NCI-H524 (cell line): ENCODE results near the gene NFKB2.

Experiments used
- DNase-seq, 2 experiments: peaks; one replicate each; lab custom pipeline; 2025; lab: John Stamatoyannopoulos, UW

The NFKB2 gene

GRCh38 chr10:102395400-102396316 is at the start of gene NFKB2:
Gene NFKB2, plus strand, starts transcription at chr10:102395705. Its CDS starts 255 bp downstream, at chr10:102395960.
- DNase-seq = peak in 1 of 2 experiments; percentile 36

- DNase-seq = peak in 1 of 2 experiments; percentile 52
Observed at GRCh38 chr10:102347236-102347828, 48.2 kb upstream of the NFKB2 start.

- peak; percentile 14 to 17 for DNase-seq
Observed at GRCh38 chr10:102352066-102352715, 43.3 kb upstream of the NFKB2 start.

- DNase-seq = no peak
Observed at GRCh38 chr10:102354451-102354850, 41.1 kb upstream of the NFKB2 start.

GRCh38 chr10:102358712-102359382 is 36.7 kb upstream of the NFKB2 start:
- no peak for DNase-seq

GRCh38 chr10:102367441-102367840 is 28.1 kb upstream of the NFKB2 start:
- DNase-seq = no peak

GRCh38 chr10:102368077-102368476 is 27.4 kb upstream of the NFKB2 start:
- DNase-seq = no peak

- DNase-seq = no peak
Observed at GRCh38 chr10:102371295-102371694, 24.2 kb upstream of the NFKB2 start.

- peak in 1 of 2 experiments; percentile 9 for DNase-seq
Observed at GRCh38 chr10:102375250-102375649, 20.3 kb upstream of the NFKB2 start.

- no peak for DNase-seq
Observed at GRCh38 chr10:102375867-102376266, 19.6 kb upstream of the NFKB2 start.

GRCh38 chr10:102376901-102377300 is 18.6 kb upstream of the NFKB2 start:
- DNase-seq = no peak

- DNase-seq = no peak
Observed at GRCh38 chr10:102379383-102379782, 16.1 kb upstream of the NFKB2 start.

- DNase-seq = no peak
Observed at GRCh38 chr10:102381983-102382382, 13.5 kb upstream of the NFKB2 start.

- no peak for DNase-seq
Observed at GRCh38 chr10:102382871-102383270, 12.6 kb upstream of the NFKB2 start.

- DNase-seq = no peak
Observed at GRCh38 chr10:102384053-102384452, 11.5 kb upstream of the NFKB2 start.

- no peak for DNase-seq
Observed at GRCh38 chr10:102384606-102385429, 10.7 kb upstream of the NFKB2 start.

GRCh38 chr10:102389894-102390293 is 5.6 kb upstream of the NFKB2 start:
- no peak for DNase-seq

- no peak for DNase-seq
Observed at GRCh38 chr10:102392306-102392705, 3.2 kb upstream of the NFKB2 start.

- no peak for DNase-seq
Observed at GRCh38 chr10:102393411-102394078, 2.0 kb upstream of the NFKB2 start.

GRCh38 chr10:102394079-102394800 is 1.3 kb upstream of the NFKB2 start:
- peak in 1 of 2 experiments; percentile 44 for DNase-seq
